ENCODE measurements around the gene VMP1. TPM values are rescaled to one million over a fixed set of nuclear protein-coding genes. Genes with fewer than 3 reads are reported as not detected.

Gene VMP1
- total and polyA plus RNA-seq, 2 donors (not counting 1 experiment from before 2014, with no cell fraction given): 20.4 to 83.5 TPM

GRCh38 chr17:59844884-59845594, 137.6 kb downstream of the VMP1 start:
- ChIA-PET CTCF (interaction anchor here (1.6 to 1.9 kb wide), 2 partner anchors 17 to 59 kb away, joined by 3 to 7 read pairs; no protein-coding TSS in a partner anchor), POLR2A (interaction anchor here (0.8 kb wide), 1 partner anchor 8 kb away, joined by 6 read pairs; no protein-coding TSS in a partner anchor)
- DNase-seq (no peak), ATAC-seq (ENCODE audit: low read depth) (no peak)
- Histone ChIP-seq H3K36me3 (replicated peaks in 1 of 2; ENCODE audit: control extremely low read depth in 1 of 2, control insufficient read depth in 1 of 2, extremely low read depth in 1 of 2, insufficient read depth in 2 of 2, low read length in 1 of 2) (no peaks in the 10 kb centered on the region), H2AFZ (ENCODE audit: insufficient read depth, low read depth, low read length, poor library complexity, severe bottlenecking) (no peak overlapping the region), H3K27me3 (replicated peaks in 1 of 4; ENCODE audit: control extremely low read depth in 1 of 4, control insufficient read depth in 3 of 4, insufficient read depth in 4 of 4, low read length in 3 of 4) (no peaks in the 10 kb centered on the region), H4K20me1 (ENCODE audit: control insufficient read depth, insufficient read depth, low read length, poor library complexity, severe bottlenecking) (no peaks in the 10 kb centered on the region), H3K79me2 (ENCODE audit: control insufficient read depth, insufficient read depth, low read length) (peaks cover 21% of the 10 kb centered on the region), H3K4me2 (replicated peaks; ENCODE audit: low read depth, low read length, poor library complexity, severe bottlenecking) (peak overlapping the region; percentile 57), H3K4me1 (ENCODE audit: control insufficient read depth in 2 of 2, insufficient read depth in 2 of 2, low read length in 2 of 2) (peaks cover 54 to 60% of the 10 kb centered on the region in 2 donors), H3K9ac (ENCODE audit: low read length) (no peak overlapping the region), H3K4me3 (ENCODE audit: control extremely low read depth in 1 of 5, extremely low read depth in 1 of 5, insufficient read depth in 1 of 5, low read depth in 2 of 5, low read length in 4 of 5) (no peak overlapping the region), H3K9me3 (ENCODE audit: control extremely low read depth in 1 of 3, control insufficient read depth in 2 of 3, insufficient read depth in 1 of 3, low read length in 2 of 3) (no peaks in the 10 kb centered on the region), H3K27ac (ENCODE audit: low read length in 2 of 2) (peak overlapping the region; percentile 62 to 85)
- intact Hi-C loops (cut with micrococcal nuclease): loop anchor here (10.0 kb wide), 1 partner anchor 220 kb away; no protein-coding TSS in a partner anchor
- Mint-ChIP-seq H3K4me3 (peak overlapping the region; percentile 64), H3K9me3 (ENCODE audit: insufficient read depth) (no peaks in the 10 kb centered on the region), H3K4me1 (peaks cover 75% of the 10 kb centered on the region), H3K27me3 (no peaks in the 10 kb centered on the region), H3K27ac (peak overlapping the region; percentile 78)
- TF ChIP-seq CTCF (IDR thresholded peaks at IDR 0.05): no peak
- no peak for TF ChIP-seq EZH2 (IDR thresholded peaks at IDR 0.05; ENCODE audit: borderline replicate concordance, insufficient read depth, low read depth, low read length, poor library complexity, severe bottlenecking)
- WGBS (ENCODE audit: insufficient coverage): no CpG with 5 or more reads among the region's 3 CpGs

All from B cell (primary cell).